GM21381 (cell line): ENCODE results near the gene PGBD5.
"Not testable (repeated sequence)": the region's sequence is repeated elsewhere in the genome, so short reads cannot be mapped to it uniquely, and the experiment has no call there.

Experiments used
- ATAC-seq: cut with Tn5 transposase; IDR thresholded peaks from one replicate; pipeline ENCODE4 v1.9.1; 2021; ENCODE audit warnings: mild to moderate bottlenecking, moderate library complexity; ENCODE audit not compliant: unreplicated experiment

PGBD5 gene

GRCh38 chr1:230425252-230426091, 660 bp downstream of the PGBD5 start:
- ATAC-seq: peak; percentile 6

GRCh38 chr1:230424391-230425251, 1.5 kb downstream of the PGBD5 start:
- ATAC-seq: no peak

GRCh38 chr1:230423951-230424350, 2.2 kb downstream of the PGBD5 start:
- ATAC-seq: no peak

GRCh38 chr1:230423261-230423660, 2.9 kb downstream of the PGBD5 start:
- ATAC-seq: no peak

- no peak for ATAC-seq
These were observed 3.7 kb downstream of the PGBD5 start for GRCh38 chr1:230422221-230422981.

- no peak for ATAC-seq
These were observed 4.7 kb downstream of the PGBD5 start for GRCh38 chr1:230421481-230421880.

GRCh38 chr1:230420372-230420771, 5.8 kb downstream of the PGBD5 start:
- ATAC-seq: not testable (repeated sequence)

GRCh38 chr1:230416430-230416829, 9.7 kb downstream of the PGBD5 start:
- no peak for ATAC-seq

GRCh38 chr1:230415405-230416132, 10.6 kb downstream of the PGBD5 start:
- no peak for ATAC-seq

GRCh38 chr1:230414694-230415093, 11.4 kb downstream of the PGBD5 start:
- no peak for ATAC-seq

GRCh38 chr1:230414102-230414501, 12.0 kb downstream of the PGBD5 start:
- ATAC-seq: no peak

GRCh38 chr1:230413061-230413460, 13.1 kb downstream of the PGBD5 start:
- no peak for ATAC-seq

GRCh38 chr1:230408971-230409370, 17.2 kb downstream of the PGBD5 start:
- no peak for ATAC-seq

- ATAC-seq: no peak
These were observed 18.8 kb downstream of the PGBD5 start for GRCh38 chr1:230407351-230407750.

GRCh38 chr1:230406727-230407126, 19.4 kb downstream of the PGBD5 start:
- ATAC-seq: not testable (repeated sequence)

GRCh38 chr1:230403442-230403841, 22.7 kb downstream of the PGBD5 start:
- no peak for ATAC-seq

GRCh38 chr1:230401763-230402294, 24.3 kb downstream of the PGBD5 start:
- ATAC-seq: no peak

- no peak for ATAC-seq
These were observed 25.0 kb downstream of the PGBD5 start for GRCh38 chr1:230401101-230401500.

- ATAC-seq: no peak
These were observed 26.2 kb downstream of the PGBD5 start for GRCh38 chr1:230400007-230400344.

GRCh38 chr1:230399321-230400006, 26.7 kb downstream of the PGBD5 start:
- ATAC-seq: no peak
